Gastroesophageal sphincter (tissue), 4 donors: Measurements from ENCODE around the gene PYY. TPM values are rescaled to one million over a fixed set of nuclear protein-coding genes. Genes with fewer than 3 reads are reported as not detected.

Experiments
- ATAC-seq: fragments of 150-250 bp; one replicate; pipeline ENCODE4 v1.9.1; 2016; ENCODE audit warnings: mild to moderate bottlenecking, moderate library complexity
- H3K27ac ChIP-seq, 4 donors: fragments of 200-600 bp; sonication (generic) in 3 of 4; 1 replicate in 3 of 4; 2 replicates in 1 of 4; pipeline ENCODE4 v1.5.1; 2016 to 2019
- H3K27me3 ChIP-seq: fragments of 200-600 bp; sonication (generic); one replicate; pipeline ENCODE4 v1.5.1; 2019
- H3K36me3 ChIP-seq, 2 donors: fragments of 200-600 bp; sonication (generic); one replicate each; pipeline ENCODE4 v1.5.1; 2019; ENCODE audit warnings: control low read depth in 1 of 2
- H3K4me1 ChIP-seq, 3 donors: fragments of 200-600 bp; sonication (generic); 1 replicate in 2 of 3; 2 replicates in 1 of 3; pipeline ENCODE4 v1.5.1; 2016 to 2019; ENCODE audit warnings: control low read depth in 2 of 3
- H3K4me3 ChIP-seq, 2 donors: fragments of 200-600 bp; sonication (generic); one replicate each; pipeline ENCODE4 v1.5.1; 2019; ENCODE audit warnings: mild to moderate bottlenecking in 1 of 2, moderate library complexity in 1 of 2
- H3K9me3 ChIP-seq, 3 donors: fragments of 200-600 bp; sonication (generic); one replicate each; pipeline ENCODE4 v1.5.1; 2017 to 2019; ENCODE audit warnings: control low read depth in 2 of 3
- EP300 ChIP-seq: sonication (generic); formaldehyde crosslinking; IDR thresholded peaks from one replicate; pipeline ENCODE4 v1.6.1; 2017; ENCODE audit warnings: antibody characterized with exemption, mild to moderate bottlenecking
- POLR2A ChIP-seq, 2 donors: fragments of 450-650 bp; IDR thresholded peaks; one replicate each; pipeline ENCODE4 v1.6.1; 2017; ENCODE audit warnings: antibody characterized with exemption in 2 of 2, mild to moderate bottlenecking in 2 of 2, moderate library complexity in 1 of 2
- POLR2AphosphoS5 ChIP-seq: sonication (generic); formaldehyde crosslinking; IDR thresholded peaks from one replicate; pipeline ENCODE4 v1.6.1; 2017; ENCODE audit warnings: antibody characterized with exemption
- WGBS, 2 donors: methylation state at CpG; one replicate each; pipeline ENCODE4 v1.1.5; 2018; ENCODE audit warnings: low coverage in 1 of 2; 5-methylcytosine and 5-hydroxymethylcytosine counted together
- total RNA-seq, 4 donors: library from RNA; depleted of rRNA; stranded (reverse); fragments of >200 nt; gene quantifications; one replicate each; pipeline ENCODE4 v1.1.0, GENCODE V29; 2016
- TF ChIP-seq, protein P1 (sequence below), 4 experiments: fragments of 200-600 bp in 2 of 4; fragments of 450-650 bp in 2 of 4; sonication (generic) in 1 of 4; IDR thresholded peaks; one replicate each; pipeline ENCODE4 v1.5.1; 2017 to 2019; ENCODE audit warnings: antibody characterized with exemption in 4 of 4, mild to moderate bottlenecking in 2 of 4, moderate library complexity in 2 of 4

The PYY gene
- total RNA-seq, 4 donors from 2014 or later = not detected

DNA sequence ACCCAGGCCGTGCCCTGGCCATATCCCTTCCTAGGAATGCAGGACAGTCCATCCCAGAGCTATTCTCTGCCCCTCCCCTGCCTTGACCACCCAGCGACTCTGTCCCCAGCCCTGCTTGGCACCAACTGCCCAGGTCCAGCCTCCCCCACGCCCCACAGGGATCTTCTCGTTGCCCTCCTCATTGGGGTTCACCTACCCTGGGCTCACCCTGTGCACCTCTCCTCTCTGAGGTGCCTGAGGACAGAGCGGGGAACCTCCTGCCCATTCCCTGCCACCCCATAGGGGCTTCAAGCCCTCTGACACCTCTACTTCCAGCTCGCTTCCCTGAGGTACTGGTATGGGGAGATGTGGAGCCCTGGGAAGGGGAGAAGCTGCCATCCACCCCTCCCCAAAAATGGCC lies 40.2 kb downstream of the PYY start:
- 71% methylated on average over 3 of the region's 6 CpGs; no CpG with 5 or more reads in 1 of the 2 donors for WGBS, 2 donors

DNA sequence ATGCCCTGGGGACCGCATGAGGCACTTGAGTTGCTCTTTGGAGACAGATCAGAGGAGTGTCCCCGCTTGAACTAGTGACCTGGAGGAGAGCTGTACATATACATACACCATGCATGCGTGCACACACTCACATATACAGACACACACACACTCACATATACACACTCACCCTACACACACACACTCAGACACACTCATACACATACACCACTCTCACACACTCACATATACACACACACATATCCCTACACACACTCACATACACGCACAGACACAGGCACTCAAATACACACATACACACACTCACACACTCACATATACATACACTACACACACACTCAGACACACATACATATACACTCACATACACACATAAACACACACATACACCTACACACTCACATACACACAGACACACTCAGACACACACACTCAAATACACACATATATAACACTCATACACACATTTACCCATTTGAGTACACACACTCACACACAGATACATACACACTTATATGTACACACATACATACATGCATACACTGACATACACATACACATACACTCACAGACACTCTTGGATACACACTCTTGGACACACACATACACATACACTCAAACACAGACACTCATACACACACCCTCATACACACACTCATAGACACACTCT lies 41.0 kb downstream of the PYY start:
- no peak for ATAC-seq
- Histone ChIP-seq H3K36me3 (no peaks in the 10 kb centered on the region), H3K9me3 (no peaks in the 10 kb centered on the region), H3K4me3 (no peak overlapping the region), H3K27me3 (peaks cover 17% of the 10 kb centered on the region), H3K4me1 (peaks cover 0 to 21% (median 4%) of the 10 kb centered on the region in 3 donors), H3K27ac (no peak overlapping the region)
- TF ChIP-seq POLR2AphosphoS5 = no peak
- TF ChIP-seq POLR2A (IDR thresholded peaks at IDR 0.05) = no peak
- TF ChIP-seq, protein P1, sequence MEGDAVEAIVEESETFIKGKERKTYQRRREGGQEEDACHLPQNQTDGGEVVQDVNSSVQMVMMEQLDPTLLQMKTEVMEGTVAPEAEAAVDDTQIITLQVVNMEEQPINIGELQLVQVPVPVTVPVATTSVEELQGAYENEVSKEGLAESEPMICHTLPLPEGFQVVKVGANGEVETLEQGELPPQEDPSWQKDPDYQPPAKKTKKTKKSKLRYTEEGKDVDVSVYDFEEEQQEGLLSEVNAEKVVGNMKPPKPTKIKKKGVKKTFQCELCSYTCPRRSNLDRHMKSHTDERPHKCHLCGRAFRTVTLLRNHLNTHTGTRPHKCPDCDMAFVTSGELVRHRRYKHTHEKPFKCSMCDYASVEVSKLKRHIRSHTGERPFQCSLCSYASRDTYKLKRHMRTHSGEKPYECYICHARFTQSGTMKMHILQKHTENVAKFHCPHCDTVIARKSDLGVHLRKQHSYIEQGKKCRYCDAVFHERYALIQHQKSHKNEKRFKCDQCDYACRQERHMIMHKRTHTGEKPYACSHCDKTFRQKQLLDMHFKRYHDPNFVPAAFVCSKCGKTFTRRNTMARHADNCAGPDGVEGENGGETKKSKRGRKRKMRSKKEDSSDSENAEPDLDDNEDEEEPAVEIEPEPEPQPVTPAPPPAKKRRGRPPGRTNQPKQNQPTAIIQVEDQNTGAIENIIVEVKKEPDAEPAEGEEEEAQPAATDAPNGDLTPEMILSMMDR (IDR thresholded peaks at IDR 0.05) = no peak
- no peak for TF ChIP-seq EP300
- 42 to 47% methylated on average over 4 of the region's 4 CpGs for WGBS, 2 donors

More for the DNA sequence above, 40.2 kb downstream of the PYY start:
- Histone ChIP-seq H3K36me3 (no peaks in the 10 kb centered on the region), H3K4me3 (no peak overlapping the region), H3K27ac (no peak overlapping the region), H3K27me3 (peaks cover 23% of the 10 kb centered on the region), H3K4me1 (peaks cover 0 to 16% (median 1%) of the 10 kb centered on the region in 3 donors), H3K9me3 (no peaks in the 10 kb centered on the region)
- ATAC-seq = no peak
- TF ChIP-seq POLR2AphosphoS5 = no peak
- no peak for TF ChIP-seq EP300
- TF ChIP-seq, protein P1 (IDR thresholded peaks at IDR 0.05) = no peak
- no peak for TF ChIP-seq POLR2A (IDR thresholded peaks at IDR 0.05)

DNA sequence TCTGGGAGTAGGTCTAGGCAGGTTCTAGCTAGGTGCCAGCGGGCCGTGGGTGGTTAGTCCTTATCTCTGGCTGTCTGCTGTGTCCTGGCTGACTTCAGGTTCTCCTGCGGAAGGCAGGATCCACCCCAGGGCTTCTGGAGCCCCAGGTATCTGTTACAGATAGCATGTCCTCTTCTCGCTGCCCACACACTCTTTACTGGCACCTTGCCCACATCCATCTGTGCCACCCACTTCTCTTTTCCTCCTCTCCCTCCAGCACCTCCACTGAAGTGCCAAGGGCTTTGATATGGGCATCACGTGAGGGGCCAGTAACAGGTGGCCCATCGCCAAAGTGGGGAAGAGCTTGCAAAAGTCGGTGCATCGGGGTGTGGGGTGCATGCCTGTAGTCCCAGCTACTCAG lies 41.8 kb downstream of the PYY start:
- H3K4me3 ChIP-seq = no peak overlapping the region
- H3K27me3 ChIP-seq = peaks cover 8% of the 10 kb centered on the region
- no peaks in the 10 kb centered on the region for H3K36me3 ChIP-seq
- H3K9me3 ChIP-seq = no peaks in the 10 kb centered on the region
- WGBS, 2 donors = 34 to 58% methylated on average over 3 of the region's 8 CpGs
- no peak for ATAC-seq
- TF ChIP-seq POLR2AphosphoS5 (no peak), POLR2A (IDR thresholded peaks at IDR 0.05) (no peak), EP300 (no peak)
- TF ChIP-seq, protein P1 (IDR thresholded peaks at IDR 0.05) = no peak
- H3K4me1 ChIP-seq = peaks cover 0 to 21% (median 4%) of the 10 kb centered on the region in 3 donors
- no peak overlapping the region for H3K27ac ChIP-seq

DNA sequence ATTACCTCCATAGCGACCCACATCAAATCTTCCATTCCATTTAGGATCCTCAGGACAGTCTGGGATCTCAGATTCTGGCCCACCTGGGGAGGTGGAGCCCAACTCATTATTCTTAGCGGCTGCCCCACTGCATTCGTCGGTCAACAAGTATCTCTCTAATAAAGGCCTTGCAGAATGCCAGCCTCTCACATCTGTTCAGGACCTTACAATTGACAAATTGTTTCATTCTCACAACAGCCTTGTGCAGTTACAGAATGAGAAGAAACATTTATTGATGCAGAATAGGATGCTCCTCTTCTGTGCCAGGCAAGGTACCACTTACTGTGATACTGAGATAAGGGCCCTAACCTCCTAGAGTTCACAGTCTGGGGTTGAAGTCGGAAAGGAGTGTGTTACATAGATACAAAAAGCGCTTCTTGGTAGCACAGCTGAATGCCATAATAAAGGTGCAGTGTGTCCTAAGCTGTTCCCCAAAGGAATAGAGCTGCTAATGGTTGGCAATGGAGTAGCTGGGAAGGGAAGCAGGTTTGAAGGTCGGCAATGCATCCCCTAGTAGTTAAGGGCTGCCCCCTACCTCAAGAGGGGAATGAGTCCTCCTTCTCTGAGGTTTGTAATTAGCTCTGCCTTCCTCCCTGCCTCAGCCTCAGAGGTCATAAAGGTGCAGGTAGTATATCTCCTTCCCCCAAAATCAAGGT lies 44.1 kb downstream of the PYY start:
- no peaks in the 10 kb centered on the region for H3K36me3 ChIP-seq
- peaks cover 0 to 43% (median 15%) of the 10 kb centered on the region in 3 donors for H3K4me1 ChIP-seq
- TF ChIP-seq EP300 (no peak), POLR2AphosphoS5 (no peak), POLR2A (IDR thresholded peaks at IDR 0.05) (no peak)
- TF ChIP-seq, protein P1 (IDR thresholded peaks at IDR 0.05) = no peak
- H3K4me3 ChIP-seq = no peak overlapping the region
- H3K27me3 ChIP-seq = peaks cover 21% of the 10 kb centered on the region
- ATAC-seq = no peak
- 49 to 74% methylated on average over 5 to 6 of the region's 7 CpGs for WGBS, 2 donors
- H3K9me3 ChIP-seq = no peaks in the 10 kb centered on the region
- no peak overlapping the region for H3K27ac ChIP-seq
